ENCODE data around the gene ADRM1. TPM values are rescaled to one million over a fixed set of nuclear protein-coding genes. Genes with fewer than 3 reads are reported as not detected.
A peak's percentile ranks its signal among the peaks of the same experiment; 100 is the strongest.

Gene ADRM1
- total RNA-seq, 4 donors from 2014 or later: 127 to 184 (median 173) TPM

- DNase-seq (ENCODE audit: extremely low spot score): no peak
- 92% methylated on average over 21 of the region's 33 CpGs for WGBS
- H3K27ac ChIP-seq (replicated peaks in 1 of 4): no peak overlapping the region
- H3K4me3 ChIP-seq: no peak overlapping the region
- TF ChIP-seq POLR2AphosphoS5 (IDR thresholded peaks at IDR 0.05): no peak
- no peak for TF ChIP-seq CTCF (IDR thresholded peaks at IDR 0.05)
- no peak for TF ChIP-seq POLR2A (IDR thresholded peaks at IDR 0.05; ENCODE audit: low read depth)
- TF ChIP-seq EP300 (IDR thresholded peaks at IDR 0.05): no peak
- no peaks in the 10 kb centered on the region for H3K9me3 ChIP-seq
- H3K36me3 ChIP-seq: peaks cover 13 to 47% (median 43%) of the 10 kb centered on the region in 4 donors
- intact Hi-C loops (cut with DNase I): no loop called here
- H3K4me1 ChIP-seq: peaks cover 3 to 16% (median 9%) of the 10 kb centered on the region in 4 donors
- no peaks in the 10 kb centered on the region for H3K27me3 ChIP-seq
Measured at GRCh38 chr20:62298577-62299249, 4.1 kb upstream of the ADRM1 start.

- H3K27me3 ChIP-seq: no peaks in the 10 kb centered on the region
- TF ChIP-seq CTCF (IDR thresholded peaks at IDR 0.05) (no peak), EP300 (IDR thresholded peaks at IDR 0.05) (no peak), POLR2A (IDR thresholded peaks at IDR 0.05; ENCODE audit: low read depth) (no peak), POLR2AphosphoS5 (IDR thresholded peaks at IDR 0.05) (no peak)
- H3K36me3 ChIP-seq: peaks cover 10 to 46% (median 41%) of the 10 kb centered on the region in 4 donors
- DNase-seq (ENCODE audit: extremely low spot score): no peak
- 76% methylated on average over 4 of the region's 12 CpGs for WGBS
- no peak overlapping the region for H3K27ac ChIP-seq (replicated peaks in 1 of 4)
- no peaks in the 10 kb centered on the region for H3K9me3 ChIP-seq
- no peak overlapping the region for H3K4me3 ChIP-seq
- H3K4me1 ChIP-seq: peaks cover 13 to 26% (median 20%) of the 10 kb centered on the region in 4 donors
- intact Hi-C loops (cut with DNase I): loop anchor here (2.0 kb wide), 1 partner anchor 85 kb away; no protein-coding TSS in a partner anchor
Measured at GRCh38 chr20:62299666-62300236, 3.0 kb upstream of the ADRM1 start.

GRCh38 chr20:62300319-62300718 lies 2.5 kb upstream of the ADRM1 start:
- no peak for TF ChIP-seq EP300 (IDR thresholded peaks at IDR 0.05)
- no peak for TF ChIP-seq POLR2A (IDR thresholded peaks at IDR 0.05; ENCODE audit: low read depth)
- no peak for TF ChIP-seq POLR2AphosphoS5 (IDR thresholded peaks at IDR 0.05)
- no peak for TF ChIP-seq CTCF (IDR thresholded peaks at IDR 0.05)
- WGBS: 80% methylated on average over 8 of the region's 11 CpGs

GRCh38 chr20:62301111-62301668 lies 1.6 kb upstream of the ADRM1 start:
- no peak for TF ChIP-seq CTCF (IDR thresholded peaks at IDR 0.05)
- no peak for TF ChIP-seq POLR2AphosphoS5 (IDR thresholded peaks at IDR 0.05)
- TF ChIP-seq POLR2A (IDR thresholded peaks at IDR 0.05; ENCODE audit: low read depth): no peak
- no peak for TF ChIP-seq EP300 (IDR thresholded peaks at IDR 0.05)
- intact Hi-C loops (cut with DNase I): loop anchor here (2.0 kb wide), 1 partner anchor 84 kb away; no protein-coding TSS in a partner anchor
- Histone ChIP-seq H3K4me1 (peaks cover 27 to 41% (median 34%) of the 10 kb centered on the region in 4 donors), H3K4me3 (no peak overlapping the region), H3K36me3 (peaks cover 2 to 47% (median 41%) of the 10 kb centered on the region in 4 donors), H3K27ac (replicated peaks in 1 of 4) (peak overlapping the region in 3 of 4 donors; percentile 95 to 99 (median 98)), H3K27me3 (no peaks in the 10 kb centered on the region), H3K9me3 (no peaks in the 10 kb centered on the region)
- WGBS: 87% methylated on average over 11 of the region's 11 CpGs
- no peak for DNase-seq (ENCODE audit: extremely low spot score)

More at GRCh38 chr20:62300319-62300718, 2.5 kb upstream of the ADRM1 start:
- Histone ChIP-seq H3K4me3 (no peak overlapping the region), H3K27ac (replicated peaks in 1 of 4) (no peak overlapping the region), H3K9me3 (no peaks in the 10 kb centered on the region), H3K36me3 (peaks cover 7 to 47% (median 41%) of the 10 kb centered on the region in 4 donors), H3K4me1 (peaks cover 19 to 32% (median 25%) of the 10 kb centered on the region in 4 donors), H3K27me3 (no peaks in the 10 kb centered on the region)
- intact Hi-C loops (cut with DNase I): loop anchor here (2.0 kb wide), 1 partner anchor 84 kb away; no protein-coding TSS in a partner anchor
- DNase-seq (ENCODE audit: extremely low spot score): no peak

Measured in esophagus muscularis mucosa (tissue), 4 donors.